HG03280 (cell line): ENCODE results near the gene UBE2V1.
"Not testable (repeated sequence)": the region's sequence is repeated elsewhere in the genome, so short reads cannot be mapped to it uniquely, and the experiment has no call there.

Experiments
- ATAC-seq: cut with Tn5 transposase; IDR thresholded peaks from one replicate; pipeline ENCODE4 v1.9.1; 2021; ENCODE audit warnings: mild to moderate bottlenecking, moderate library complexity; ENCODE audit not compliant: unreplicated experiment

UBE2V1 gene

DNA sequence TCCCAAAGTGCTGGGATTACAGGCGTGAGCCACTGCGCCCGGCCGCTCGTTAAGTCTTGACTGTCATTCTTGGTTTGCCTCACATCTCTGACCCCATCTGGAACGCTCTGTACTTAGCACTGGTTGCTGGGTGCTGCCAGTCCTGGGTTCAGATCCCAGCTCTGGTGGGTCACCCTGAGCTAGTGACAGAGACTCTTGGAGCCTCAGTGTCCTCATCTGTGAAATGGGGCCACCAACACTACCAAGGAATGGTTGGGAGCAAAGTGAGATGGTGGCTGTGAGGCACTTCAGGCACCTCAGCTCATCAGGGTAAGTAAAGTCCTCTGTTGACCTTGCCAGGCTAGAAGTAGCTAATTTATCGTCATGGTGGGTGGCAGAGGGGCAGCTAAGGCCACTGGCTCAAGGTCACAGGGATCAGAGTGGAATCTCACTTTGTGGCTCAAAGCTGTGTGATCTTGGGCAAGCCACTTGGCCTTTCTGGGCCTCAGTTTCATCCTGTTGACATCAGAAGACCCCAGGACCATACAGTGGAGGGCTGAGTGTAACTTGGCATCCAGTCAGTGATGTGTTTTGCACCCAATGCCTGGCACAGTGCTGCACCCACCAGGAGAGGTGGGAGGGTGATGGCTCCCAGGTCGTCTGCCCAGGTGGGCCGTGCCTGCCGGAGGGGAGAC, 46.7 kb downstream of the UBE2V1 start:
- ATAC-seq, result no peak

DNA sequence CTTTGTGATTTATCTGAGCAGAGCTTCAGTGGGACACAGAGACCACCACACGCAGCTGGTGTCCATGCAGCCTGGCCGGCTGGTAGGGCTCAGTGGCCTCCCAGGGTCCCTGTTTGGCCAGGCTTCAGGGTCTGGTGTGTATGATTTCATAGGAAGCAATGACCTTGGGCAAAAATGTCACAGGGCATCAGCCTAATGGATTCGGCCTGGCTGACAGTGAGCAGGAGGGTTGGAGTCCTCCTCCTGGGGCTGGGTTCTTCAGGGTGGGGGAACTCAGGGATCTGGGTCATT, 47.7 kb downstream of the UBE2V1 start:
- ATAC-seq, result no peak

DNA sequence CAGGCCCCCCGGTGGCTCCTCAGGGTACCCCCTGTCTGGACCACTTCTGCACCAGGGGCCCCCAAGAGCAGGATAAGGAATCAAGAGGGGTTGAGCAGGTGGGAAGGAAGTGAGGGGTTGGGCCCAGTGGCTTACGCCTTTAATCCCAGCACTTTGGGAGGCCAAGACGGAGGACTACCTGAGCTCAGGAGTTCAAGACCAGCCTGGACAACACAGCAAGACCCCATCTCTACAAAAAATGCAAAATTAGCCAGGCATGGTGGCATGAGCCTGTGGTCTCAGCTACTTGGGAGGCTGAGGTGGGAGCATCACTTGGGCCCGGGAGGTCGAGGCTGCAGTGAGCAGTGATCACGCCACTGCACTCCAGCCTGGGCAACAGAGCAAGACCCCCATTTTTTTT, 49.2 kb downstream of the UBE2V1 start:
- not testable (repeated sequence) for ATAC-seq

DNA sequence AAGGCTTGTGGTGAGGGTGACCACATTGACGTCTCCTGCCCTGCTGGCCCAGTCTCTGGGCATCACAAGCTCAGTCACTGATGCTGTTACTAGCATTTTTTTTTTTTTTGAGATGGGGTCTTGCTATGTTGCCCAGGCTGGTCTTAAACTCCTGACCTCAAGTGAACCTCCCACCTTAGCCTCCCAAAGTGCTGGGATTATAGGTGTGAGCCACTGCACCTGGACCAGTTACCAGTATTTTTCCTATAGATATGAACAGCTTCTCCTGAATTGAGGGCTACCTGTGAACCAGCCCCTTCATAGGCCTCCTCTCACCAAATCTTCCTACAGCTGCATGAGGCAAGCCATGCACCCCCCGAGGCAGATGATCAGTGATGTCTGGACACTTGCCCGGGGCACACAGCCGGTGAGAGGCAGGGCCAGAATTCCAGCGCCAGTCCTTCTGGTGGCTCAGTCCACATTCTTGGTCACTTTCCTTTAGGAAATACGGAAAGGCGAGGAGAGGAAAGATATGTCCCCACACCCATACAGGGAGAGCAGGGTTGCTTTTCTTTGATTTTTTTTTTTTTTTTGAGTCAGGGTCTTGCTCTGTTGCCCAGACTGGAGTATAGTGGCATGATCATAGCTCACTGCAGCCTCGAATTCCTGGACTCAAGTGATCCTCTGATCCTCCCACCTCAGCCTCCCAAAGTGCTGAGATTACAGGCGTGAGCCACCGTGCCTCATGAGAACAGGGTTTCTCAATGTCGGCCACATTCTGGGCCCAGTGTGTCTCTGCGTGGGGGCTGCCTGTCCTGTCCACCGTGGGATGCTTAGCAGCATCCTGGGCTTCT, 50.7 kb downstream of the UBE2V1 start:
- no peak for ATAC-seq

DNA sequence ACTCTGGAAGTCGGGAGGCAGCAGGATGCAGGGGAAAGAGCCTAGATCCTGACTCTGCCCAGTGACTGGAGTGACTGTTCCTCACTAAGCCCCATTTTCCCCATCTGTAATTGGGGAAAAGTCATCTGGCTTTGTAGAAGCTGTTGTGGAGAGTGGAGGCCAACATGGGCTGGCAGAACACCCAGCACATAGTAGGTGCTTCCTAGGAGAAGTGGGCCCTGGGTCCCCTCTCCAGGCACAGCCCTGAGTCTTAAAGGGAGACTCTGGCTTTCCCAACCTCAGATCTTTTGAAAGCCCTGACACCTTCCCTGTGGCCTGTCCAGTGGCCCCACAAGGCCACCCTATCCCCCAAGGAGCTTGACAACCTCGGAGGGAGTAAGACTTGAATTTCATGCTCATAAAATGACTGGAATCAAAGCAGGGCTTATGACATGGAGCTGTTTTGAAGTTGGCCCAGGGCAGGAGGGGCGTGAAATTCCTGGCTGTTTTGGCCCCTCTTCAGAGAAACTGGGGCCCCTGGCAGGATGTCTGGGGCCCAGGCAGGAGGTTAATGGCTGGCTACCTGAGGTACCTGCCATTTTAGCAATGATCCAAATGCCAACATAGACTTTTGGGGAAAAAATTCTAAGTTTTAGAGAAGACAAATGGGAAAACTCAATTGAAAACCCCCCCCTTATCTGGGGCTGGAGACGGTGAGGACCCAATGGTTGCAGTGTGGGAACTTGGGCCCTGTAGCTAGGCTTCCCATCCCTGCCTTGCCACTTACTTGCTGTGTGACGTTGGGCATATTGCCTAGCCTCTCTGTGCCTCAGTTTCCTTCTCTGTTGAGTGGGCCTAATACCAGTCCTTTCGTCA, 51.6 kb downstream of the UBE2V1 start:
- ATAC-seq, result no peak

DNA sequence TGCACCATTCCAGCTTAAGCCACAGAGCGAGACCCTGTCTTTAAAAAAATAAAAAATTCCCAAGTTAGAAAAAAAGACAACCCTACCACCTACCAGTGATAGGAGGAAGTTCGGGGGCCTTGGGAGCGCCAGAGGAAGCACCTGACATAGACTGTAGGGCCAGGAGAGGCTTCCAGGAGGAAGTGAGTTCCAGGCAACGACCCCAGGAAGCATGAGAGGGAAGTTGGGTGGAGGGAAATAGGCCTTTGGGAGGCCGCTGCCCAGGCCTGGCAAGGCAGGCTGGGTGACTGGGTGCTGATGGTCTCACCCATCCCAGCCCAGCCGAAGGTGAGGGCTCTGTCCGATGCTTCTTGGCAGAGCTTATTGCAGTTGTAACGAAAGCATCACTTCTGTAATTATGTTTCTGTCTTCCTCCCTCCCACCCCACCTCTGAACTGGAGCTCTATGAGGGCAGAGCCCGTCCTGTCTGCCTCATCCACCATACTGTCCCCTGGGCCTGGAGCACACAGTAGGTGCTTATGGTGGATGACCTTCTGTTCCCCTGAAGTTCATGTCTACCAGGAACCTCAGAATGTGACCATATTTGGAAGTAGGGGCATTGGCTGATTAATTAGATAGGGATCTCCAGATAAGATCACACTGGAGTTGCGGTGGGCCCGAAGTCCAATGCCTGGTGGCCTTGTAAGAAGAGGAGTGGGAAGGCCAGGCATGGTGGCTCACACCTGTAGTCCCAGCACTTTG, 54.1 kb downstream of the UBE2V1 start:
- ATAC-seq, result no peak

DNA sequence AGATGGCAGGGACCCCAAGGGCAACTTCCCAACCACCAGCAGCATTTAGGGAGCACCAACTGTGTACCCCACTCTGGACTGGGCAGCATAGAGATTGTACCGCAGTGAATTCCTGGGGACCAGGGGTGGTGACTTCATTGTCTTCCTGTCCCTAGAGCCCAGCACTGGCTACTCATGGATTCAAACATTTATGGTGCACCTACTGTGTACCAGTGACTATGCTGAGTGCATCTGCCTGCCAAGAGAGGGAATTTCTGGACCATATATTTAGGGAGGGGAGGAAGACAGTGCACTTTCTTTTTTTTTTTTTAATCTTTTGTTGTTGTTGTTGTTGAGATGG, 55.3 kb downstream of the UBE2V1 start:
- no peak for ATAC-seq

DNA sequence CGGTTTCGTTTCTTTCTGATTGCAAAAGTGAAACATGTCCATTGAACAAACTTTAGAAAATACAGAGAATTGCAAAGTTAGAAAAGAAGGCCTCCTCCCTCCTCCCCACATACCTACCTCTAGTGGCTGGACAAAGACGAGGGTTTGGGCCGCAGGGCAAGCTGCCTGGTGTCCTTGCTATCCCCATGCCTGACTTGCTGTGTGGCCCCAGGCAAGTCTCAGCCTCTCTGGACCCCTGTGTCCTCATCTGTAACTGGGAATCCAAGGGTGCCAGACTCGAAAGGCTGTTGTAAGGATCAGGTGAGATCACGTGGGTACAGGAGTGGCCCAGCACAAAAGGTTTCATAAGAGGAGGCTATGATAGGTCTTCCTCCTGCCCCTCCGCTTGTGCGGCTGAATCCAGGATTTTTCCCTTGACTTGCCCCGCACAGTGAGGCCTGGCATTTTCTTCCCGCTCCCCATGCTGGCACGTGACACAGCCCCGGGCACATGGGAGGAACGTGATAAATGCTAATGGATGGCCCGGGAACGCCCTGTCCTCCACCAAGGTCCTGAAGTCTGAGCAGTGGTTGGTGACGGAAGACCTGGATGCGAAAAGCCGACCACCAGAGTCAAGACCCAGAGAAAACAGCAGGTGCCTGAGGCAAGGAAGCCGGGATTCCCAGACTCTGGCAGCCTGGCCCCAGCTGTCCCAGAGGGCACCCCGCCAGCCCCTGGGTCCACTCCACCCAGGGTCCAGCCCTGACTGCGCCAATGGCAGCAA, 55.8 kb downstream of the UBE2V1 start:
- no peak for ATAC-seq

DNA sequence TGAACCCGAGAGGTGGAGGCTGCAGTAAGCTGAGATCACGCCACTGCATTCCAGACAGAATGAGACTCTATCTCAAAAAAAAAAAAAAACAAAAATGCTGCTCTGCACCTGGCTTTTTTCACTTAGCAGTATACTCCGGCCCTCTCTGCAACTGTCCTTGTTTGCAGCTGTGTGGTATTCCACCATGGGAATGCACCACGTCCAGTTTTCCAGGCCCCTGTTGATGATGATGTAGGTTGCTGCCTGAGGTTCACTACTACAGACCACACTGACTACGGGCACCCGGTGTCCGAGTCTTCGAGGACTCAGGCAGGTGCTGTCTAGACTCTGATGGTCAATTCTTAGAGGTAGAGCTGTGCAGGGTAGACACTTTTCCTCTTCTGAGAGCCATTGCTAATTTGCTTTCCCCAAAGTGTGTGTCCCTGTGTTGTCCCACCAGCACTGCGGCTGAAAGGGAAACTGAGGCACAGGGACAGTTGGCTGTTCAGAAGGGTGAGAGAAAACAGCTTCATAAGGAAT, 56.5 kb downstream of the UBE2V1 start:
- ATAC-seq, result no peak

DNA sequence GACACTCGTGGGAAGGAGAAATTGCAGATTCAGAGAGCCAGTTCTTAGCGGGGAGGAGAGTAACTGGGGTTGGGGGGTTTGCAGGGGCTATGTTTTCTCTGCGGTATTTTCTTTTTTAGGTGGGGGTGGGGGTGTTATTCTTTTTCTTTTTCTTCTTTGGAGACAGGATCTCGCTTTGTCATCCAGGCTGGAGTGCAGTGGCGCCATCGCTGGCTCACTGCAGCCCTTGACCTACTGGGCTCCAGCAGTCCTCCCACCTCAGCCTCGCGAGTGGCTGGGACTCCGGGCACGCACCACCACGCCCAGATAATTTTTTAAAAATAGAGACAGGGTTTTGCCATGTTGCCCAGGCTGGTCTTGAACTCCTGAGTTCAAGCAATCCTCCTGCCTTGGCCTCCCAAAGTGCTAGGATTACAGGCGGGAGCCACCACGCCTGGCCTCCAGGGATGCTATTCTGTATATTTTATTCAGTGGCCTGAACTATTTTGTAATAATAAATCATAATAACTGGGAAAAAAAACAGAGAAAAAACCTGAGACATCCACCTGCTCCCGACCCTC, 57.3 kb downstream of the UBE2V1 start:
- no peak for ATAC-seq

DNA sequence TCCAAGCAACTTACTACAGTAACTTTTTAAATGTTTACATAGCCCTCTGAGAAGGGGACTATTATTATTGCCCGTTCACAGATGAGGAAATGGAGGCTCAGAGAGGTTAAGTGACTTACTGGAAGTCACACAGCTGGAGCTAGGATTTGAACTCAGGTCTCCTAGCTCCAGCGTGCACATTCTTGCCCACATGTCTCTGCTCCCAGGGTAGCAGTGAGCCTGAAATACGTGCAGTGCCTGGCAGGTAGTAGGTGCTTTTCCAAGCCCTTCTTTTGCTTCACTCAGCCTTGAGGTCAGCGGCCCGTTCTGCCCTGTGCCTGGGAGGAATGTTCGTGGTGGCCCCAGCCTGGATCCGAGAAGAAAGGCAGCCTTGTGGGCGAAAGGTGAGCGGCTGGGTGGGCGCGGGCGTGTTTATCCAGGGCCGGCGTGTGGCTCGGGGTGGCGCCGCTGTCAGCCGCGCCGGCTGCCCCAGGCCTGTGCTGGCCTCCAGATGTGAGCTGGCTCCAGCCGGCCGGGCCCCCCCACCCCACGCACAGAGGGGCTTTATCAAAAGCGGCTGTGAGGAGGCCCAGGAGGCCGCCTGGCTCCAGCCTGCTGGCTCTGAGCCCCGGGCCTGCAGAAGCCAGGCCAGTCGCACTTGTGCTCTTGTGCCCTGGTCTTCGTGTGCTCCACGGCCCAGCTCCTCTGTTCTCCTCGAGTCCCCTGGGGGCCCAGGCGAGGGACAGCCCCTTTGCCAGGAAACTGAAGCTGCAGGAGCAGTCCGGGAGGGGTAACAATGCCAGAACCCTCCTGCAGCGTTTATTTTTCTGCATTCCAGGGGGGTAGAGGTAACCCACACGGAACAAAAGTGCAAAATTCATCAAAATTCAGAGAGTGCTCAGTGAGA, 58.1 kb downstream of the UBE2V1 start:
- ATAC-seq, result no peak

DNA sequence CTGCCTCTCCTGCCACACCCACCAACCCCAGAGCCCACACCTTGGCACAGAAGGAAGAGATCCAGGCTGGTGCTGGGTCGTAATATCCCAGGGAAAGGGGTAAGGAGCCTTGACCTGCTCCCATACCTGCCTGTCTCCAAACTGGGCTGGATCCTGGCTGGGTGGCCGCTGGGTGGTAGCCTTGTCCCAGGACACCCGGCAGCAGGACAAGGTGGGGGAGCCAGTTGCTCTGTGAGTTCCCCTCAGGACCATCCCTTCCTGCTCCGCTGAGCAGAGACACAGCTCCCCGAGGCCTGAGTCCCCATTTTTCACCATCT, 58.8 kb downstream of the UBE2V1 start:
- no peak for ATAC-seq

DNA sequence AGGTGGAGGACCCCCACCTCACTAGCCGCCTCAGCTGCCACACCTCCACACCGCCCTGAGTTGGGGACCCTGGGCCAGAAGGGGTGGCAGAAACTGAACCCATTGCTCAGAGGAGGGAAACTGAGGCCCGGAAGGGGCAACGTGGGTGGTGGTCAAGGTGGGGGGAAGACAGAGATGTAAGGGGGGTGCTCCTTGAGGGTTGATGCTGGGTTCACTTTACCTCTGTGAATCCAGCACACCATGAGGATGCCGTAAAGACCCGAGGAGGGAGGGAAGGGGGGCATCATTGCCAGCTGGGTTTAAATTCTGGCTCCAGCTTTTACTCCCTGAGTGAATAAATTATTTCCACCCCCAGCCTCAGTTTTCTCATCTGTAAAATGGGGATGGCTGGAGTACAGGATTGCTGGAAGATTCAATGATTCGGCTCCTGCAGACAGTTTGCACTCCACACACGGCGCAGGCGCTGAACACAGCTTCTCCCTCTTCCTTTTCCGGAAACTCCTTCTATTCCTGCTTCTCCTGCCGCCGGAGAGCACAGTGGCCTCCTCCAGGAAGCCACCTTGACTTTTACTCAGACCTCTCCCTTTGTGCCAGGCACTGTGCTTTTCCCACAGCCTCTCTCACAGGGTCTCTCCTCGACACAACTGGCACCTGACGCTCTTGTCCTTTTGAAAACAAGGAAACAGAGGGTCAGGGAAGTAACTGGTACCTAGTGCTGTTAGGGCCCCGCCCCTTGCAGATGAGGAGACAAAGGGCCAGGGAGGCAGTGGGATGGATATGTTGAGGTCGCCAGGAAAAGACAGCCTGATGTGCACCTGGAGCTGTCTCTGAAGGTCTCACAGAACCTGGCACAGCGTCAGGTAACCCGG, 59.4 kb downstream of the UBE2V1 start:
- ATAC-seq, result no peak

DNA sequence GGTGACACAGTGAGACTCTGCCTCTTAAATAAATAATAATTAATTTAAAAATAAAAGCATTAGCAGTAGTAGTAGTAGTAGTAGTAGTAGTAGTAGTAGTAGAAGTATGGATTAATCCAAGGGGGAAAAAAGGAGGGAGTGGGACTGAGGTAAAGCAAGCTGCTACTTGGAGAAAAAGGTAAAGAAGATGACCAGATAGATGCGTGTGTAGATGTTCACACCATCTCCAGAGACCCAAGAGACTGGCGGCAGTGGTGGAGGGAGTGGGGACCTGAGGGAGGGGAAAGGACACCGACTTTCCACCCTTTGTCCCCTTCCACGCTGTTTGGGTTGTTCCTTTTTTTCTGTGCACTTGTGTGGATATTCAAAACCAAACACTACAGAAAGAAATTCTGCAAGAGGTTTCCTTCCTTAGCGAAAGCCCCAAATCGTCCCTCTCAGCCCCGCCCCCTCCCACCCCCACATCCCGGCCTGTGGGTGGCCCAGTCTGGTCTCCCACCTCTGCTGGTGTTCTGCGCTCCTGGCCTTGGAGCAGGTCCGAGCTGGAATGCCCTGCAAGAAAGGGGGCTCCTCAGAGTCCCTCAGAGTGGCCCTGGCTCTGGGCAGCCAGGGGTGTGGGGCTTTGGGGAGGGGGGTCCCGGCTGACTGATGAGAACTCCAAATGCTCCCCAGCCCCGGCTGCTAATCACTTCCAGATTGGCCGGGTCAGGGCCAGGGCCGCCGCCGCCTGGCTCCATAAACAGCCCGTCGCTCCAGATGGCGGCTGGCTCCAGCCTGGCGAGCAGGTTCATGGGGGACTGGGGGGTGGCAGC, 60.2 kb downstream of the UBE2V1 start:
- ATAC-seq, result no peak

DNA sequence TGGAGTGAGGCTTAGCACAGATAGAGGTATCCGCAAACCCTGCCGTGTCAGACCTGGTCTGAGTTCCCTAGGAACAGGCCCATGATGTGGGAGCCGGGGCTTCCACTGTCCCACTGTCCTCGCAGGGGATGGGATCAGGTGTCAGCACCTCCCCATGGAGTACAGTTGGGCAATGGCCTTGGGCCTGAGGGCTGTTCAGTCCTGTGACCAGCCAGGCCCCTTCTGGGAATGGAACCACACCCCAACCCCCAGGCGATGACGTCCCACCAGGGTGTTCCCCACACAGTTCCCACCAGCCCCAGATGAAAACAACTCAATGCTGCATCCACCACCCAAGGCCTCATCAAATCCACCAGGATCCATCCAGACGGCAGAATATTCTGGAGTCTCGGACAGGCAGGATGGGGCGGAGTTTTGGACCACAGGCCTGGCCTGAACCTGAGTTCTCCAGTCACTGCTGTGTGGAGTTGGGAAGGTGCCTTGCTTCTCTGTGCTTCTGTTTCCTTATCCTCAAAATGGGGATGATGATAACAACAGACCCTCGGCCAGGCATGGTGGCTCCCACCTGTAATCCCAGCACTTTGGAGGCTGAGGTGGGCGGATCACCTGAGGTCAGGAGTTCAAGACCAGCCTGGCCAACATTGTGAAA, 62.2 kb downstream of the UBE2V1 start:
- ATAC-seq, result no peak

DNA sequence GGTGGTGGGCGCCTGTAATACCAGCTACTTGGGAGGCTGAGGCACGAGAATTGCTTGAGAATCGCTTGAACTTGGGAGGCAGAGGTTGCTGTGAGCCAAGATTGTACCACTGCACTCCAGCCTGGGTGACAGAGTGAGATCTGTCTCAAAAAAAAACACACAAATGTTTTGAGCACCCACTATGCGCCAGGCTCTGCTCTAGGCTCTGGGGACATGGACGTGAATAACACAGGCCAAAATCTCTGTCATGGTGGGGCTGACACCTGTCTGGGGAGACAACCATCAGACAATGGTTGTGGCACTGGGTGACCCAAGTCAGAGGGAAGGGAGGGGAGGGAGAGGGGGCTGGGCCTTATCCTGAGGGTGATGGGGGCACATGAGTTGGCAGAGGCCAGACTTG, 62.7 kb downstream of the UBE2V1 start:
- ATAC-seq, result no peak
